GM18526 (cell line): Measurements from ENCODE around the gene TMEM115.

Source experiments
- POLR2A ChIP-seq: IDR thresholded peaks from 3 replicates; pipeline ENCODE4 v1.6.1; 2011; ENCODE audit not compliant: insufficient read length; ENCODE audit errors: extremely low read depth

The TMEM115 gene

GRCh38 chr3:50350213-50350526 is 9.2 kb downstream of the TMEM115 start:
- no peak for TF ChIP-seq POLR2A

- TF ChIP-seq POLR2A: no peak
Observed at GRCh38 chr3:50347187-50347813, 12.0 kb downstream of the TMEM115 start.

GRCh38 chr3:50345586-50346234 is 13.6 kb downstream of the TMEM115 start, which contains the start of gene ZMYND10:
Gene ZMYND10, minus strand, starts transcription at chr3:50345732. Its CDS starts 153 bp downstream, at chr3:50345579.
- TF ChIP-seq POLR2A: no peak

- TF ChIP-seq POLR2A: no peak
Observed at GRCh38 chr3:50345008-50345407, 14.3 kb downstream of the TMEM115 start.

- TF ChIP-seq POLR2A: no peak
Observed at GRCh38 chr3:50342813-50343633, 16.3 kb downstream of the TMEM115 start.

GRCh38 chr3:50341996-50342650 is 17.2 kb downstream of the TMEM115 start:
- no peak for TF ChIP-seq POLR2A

GRCh38 chr3:50341537-50341936 is 17.8 kb downstream of the TMEM115 start:
- no peak for TF ChIP-seq POLR2A

GRCh38 chr3:50340448-50341329 is 18.6 kb downstream of the TMEM115 start, which contains the start of gene RASSF1:
Gene RASSF1, minus strand, starts transcription at chr3:50340836. Its CDS starts 31 bp downstream, at chr3:50340805.
- TF ChIP-seq POLR2A: peak; percentile 42

- TF ChIP-seq POLR2A: no peak
Observed at GRCh38 chr3:50340147-50340447, 19.2 kb downstream of the TMEM115 start.

GRCh38 chr3:50339485-50340146 is 19.7 kb downstream of the TMEM115 start:
- TF ChIP-seq POLR2A: no peak

GRCh38 chr3:50338965-50339364 is 20.4 kb downstream of the TMEM115 start:
- no peak for TF ChIP-seq POLR2A

GRCh38 chr3:50337175-50337861 is 22.0 kb downstream of the TMEM115 start:
- peak; percentile 77 for TF ChIP-seq POLR2A

GRCh38 chr3:50336452-50337174 is 22.7 kb downstream of the TMEM115 start:
- no peak for TF ChIP-seq POLR2A
